ENCODE measurements around the gene KRTAP9-1.

KRTAP9-1 gene

DNA sequence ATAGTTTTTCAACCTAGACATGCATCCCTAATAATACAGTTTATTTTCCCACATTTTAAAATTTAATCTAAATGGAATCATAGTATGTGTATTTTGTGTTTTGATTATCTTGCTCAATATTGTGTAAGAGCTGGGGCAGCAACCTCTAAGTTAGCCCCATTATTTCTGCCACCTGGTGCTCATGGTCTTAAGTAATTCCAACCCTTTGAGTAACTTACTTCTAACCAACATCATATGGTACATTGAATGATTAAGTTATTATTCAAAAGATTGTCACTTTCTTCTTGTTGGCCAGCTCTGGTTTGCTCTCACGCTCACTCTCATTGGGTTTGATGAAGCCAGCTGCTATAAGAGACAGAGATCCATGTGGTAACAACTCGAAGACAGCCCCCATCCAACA, 17.8 kb upstream of the KRTAP9-1 start:
- TF ChIP-seq, protein P1, sequence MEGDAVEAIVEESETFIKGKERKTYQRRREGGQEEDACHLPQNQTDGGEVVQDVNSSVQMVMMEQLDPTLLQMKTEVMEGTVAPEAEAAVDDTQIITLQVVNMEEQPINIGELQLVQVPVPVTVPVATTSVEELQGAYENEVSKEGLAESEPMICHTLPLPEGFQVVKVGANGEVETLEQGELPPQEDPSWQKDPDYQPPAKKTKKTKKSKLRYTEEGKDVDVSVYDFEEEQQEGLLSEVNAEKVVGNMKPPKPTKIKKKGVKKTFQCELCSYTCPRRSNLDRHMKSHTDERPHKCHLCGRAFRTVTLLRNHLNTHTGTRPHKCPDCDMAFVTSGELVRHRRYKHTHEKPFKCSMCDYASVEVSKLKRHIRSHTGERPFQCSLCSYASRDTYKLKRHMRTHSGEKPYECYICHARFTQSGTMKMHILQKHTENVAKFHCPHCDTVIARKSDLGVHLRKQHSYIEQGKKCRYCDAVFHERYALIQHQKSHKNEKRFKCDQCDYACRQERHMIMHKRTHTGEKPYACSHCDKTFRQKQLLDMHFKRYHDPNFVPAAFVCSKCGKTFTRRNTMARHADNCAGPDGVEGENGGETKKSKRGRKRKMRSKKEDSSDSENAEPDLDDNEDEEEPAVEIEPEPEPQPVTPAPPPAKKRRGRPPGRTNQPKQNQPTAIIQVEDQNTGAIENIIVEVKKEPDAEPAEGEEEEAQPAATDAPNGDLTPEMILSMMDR (IDR thresholded peaks at IDR 0.05; ENCODE audit: extremely low read depth, missing control alignments) = no peak
- DNase-seq (ENCODE audit: low spot score) = no peak

DNA sequence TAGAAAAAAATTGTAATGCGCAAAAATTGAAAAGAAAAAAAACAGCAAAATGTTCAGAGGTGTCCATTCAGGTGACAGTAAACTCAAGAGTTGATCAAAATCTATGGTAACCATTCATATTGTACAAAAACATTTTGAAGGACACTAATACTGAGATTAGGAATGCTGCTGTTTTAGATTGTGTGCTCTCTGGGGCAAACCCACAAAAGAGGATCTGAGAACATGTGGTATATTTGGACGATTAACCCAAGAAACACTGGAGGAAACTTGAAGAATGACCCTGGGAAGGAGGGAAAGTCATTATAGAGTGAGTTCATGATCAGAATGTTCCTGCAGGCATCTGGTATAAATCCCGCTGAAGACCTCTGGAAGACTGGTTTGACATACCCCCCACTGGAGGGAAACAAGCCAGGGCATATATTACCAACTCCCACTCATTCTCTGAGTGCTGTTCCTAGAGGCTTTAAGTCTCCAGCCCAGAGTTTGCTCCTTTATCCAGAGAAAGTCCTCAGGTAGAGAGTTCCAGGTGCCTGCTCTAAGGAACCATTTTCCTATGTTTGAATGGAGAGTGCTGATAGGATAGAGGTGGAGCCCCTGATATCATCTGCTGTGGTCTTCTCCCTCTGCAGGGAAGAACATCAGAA, 12.8 kb upstream of the KRTAP9-1 start:
- no peak for DNase-seq (ENCODE audit: low spot score)
- TF ChIP-seq, protein P1 (IDR thresholded peaks at IDR 0.05; ENCODE audit: extremely low read depth, missing control alignments) = no peak

DNA sequence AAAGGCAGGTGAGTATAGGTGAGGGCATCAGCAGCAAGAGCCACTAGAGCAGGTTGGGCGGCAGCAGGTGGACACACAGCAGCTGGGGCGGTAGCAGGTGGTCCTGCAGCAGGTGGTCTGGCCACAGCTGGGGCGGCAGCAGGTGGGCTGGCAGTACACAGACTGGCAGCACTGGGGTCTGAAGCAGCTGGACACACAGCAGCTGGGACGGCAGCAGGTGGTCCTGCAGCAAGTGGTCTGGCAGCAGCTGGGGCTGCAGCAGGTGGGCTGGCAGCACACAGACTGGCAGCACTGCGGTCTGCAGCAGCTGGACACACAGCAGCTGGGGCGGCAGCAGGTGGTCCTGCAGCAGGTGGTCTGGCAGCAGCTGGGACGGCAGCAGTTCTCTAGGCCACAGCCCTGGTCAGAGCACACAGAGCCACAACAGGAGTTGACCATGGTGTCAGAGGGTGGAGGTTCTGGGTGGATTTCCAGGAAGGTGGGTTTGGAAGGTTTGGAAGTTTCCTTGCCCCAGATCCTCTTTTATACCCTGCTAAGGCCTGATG, 11.9 kb upstream of the KRTAP9-1 start, which contains the start of gene KRTAP4-2:
Gene KRTAP4-2 (minus strand): TSS at position 495 of the 545 bp plus-strand sequence. CDS start 57 bp downstream, at position 438.
- TF ChIP-seq, protein P1 (IDR thresholded peaks at IDR 0.05; ENCODE audit: extremely low read depth, missing control alignments) = no peak
- no peak for DNase-seq (ENCODE audit: low spot score)

DNA sequence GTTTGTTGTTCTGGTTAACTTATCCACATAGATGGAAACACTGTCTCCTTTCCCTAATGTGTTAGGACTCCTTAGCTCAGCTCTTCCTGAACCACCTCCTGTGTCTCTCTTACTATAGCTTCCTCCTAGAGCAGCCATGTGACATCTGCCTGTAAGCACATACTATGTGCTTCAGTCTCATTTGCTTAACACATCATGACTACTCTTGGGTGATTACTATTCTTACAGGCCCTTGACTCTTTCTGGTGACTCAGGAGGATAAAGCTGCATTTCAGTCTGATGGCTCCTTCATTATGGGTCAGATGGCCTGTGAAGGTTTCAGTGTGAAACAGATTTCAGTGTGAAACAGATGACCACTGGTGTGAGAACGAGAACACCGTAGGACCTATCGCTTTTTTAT, 11.3 kb upstream of the KRTAP9-1 start:
- TF ChIP-seq, protein P1 (IDR thresholded peaks at IDR 0.05; ENCODE audit: extremely low read depth, missing control alignments) = no peak
- DNase-seq (ENCODE audit: low spot score) = no peak

DNA sequence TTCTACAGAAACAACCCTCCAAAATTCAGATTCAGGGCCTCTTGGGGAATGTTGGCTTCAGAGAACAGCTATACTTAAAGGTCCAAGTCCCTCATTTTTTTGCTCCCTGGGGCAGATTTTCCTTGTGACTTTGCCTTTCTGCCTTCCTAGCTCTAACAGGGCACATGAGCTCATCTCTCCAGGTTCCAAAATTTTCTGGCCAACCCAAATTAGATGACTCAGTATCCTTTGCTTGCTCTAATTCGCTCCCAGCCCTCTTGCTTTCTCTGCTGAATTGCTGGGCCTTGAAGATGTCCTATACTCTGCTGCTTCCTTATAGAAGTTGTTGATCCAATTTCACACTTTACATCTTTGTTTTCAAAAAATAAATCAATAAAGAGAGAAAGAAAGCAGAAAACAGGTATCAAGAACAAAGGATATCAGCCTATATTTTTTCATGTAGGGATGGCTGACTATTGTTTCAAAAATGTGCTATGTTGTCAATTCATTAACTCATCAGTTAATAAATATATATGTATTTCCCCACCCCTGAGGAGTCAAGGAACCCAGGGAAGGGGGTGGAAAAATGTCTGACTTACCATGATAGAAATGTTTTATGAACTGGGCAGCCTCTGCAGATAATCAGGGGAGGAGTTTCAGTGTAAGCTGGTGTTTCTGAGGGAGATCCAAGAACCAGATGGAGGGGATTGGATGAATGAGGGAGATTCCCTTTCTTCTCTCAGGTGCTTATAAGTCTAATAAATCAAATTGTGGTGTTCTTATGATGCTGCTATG, 10.7 kb upstream of the KRTAP9-1 start:
- DNase-seq (ENCODE audit: low spot score) = no peak
- TF ChIP-seq, protein P1 (IDR thresholded peaks at IDR 0.05; ENCODE audit: extremely low read depth, missing control alignments) = no peak

DNA sequence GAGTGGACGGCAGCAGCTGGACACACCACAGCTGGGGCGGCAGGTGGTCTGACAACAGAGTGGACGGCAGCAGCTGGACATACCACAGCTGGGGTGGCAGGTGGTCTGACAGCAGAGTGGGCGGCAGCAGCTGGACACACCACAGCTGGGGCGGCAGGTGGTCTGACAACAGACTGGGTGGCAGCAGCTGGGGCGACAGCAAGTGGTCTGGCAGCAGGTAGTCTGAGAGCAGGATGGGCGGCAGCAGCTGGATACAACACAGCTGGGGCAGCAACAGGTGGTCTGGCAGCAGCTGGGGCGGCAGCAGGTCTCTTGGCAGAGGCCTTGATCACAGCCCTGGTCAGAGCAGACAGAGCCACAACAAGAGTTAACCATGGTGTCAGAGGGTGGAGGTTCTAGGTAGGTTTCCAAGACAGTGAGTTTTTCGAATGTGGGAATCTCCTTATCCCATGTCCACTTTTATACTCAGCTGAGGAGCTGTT, 5.2 kb upstream of the KRTAP9-1 start, which contains the start of gene KRTAP4-1:
Gene KRTAP4-1 (minus strand): TSS at position 432 of the 482 bp plus-strand sequence. CDS start 57 bp downstream, at position 375.
- no peak for DNase-seq (ENCODE audit: low spot score)
- TF ChIP-seq, protein P1 (IDR thresholded peaks at IDR 0.05; ENCODE audit: extremely low read depth, missing control alignments) = no peak

DNA sequence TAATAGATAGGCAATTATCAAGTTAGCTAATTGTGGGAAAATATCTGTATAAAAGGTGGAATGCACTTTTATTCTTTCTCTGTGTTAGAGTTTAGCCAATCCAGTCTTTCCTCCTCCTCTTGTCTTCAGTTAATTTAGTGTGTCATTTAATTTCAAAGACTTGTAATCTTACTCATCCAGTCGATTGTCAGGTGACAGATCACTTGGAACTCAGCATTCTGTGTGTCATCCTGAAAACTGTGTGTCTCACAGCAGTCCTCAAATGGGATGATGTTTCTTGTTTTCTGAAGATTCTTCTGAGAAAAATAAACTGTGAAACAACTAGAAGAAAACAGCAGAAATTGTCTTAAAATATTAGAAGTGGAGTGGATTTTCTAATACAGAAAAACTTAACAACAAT, 4.7 kb upstream of the KRTAP9-1 start:
- TF ChIP-seq, protein P1 (IDR thresholded peaks at IDR 0.05; ENCODE audit: extremely low read depth, missing control alignments) = no peak
- no peak for DNase-seq (ENCODE audit: low spot score)

Measured in GM20000 (cell line).